Measurements from ENCODE around the gene FZD1. TPM values are rescaled to one million over a fixed set of nuclear protein-coding genes. Genes with fewer than 3 reads are reported as not detected.

Gene FZD1
- polyA plus RNA-seq, 1 donor from 2014 or later: 2.9 TPM

- Histone ChIP-seq H4K20me1 (ENCODE audit: insufficient read depth) (no peaks in the 10 kb centered on the region), H3K9me3 (ENCODE audit: low read length) (no peaks in the 10 kb centered on the region), H3K36me3 (ENCODE audit: insufficient read depth, low read length) (no peaks in the 10 kb centered on the region), H3F3A (ENCODE audit: insufficient read depth, low read length, poor library complexity, severe bottlenecking) (no peaks in the 10 kb centered on the region), H3K4me2 (ENCODE audit: low read length) (peak overlapping the region; percentile 29), H3K9me2 (ENCODE audit: insufficient read depth, low read length) (no peaks in the 10 kb centered on the region), H3K27me3 (ENCODE audit: insufficient read depth, low read depth, low read length) (no peaks in the 10 kb centered on the region), H2AFZ (ENCODE audit: low read depth, low read length) (no peak overlapping the region), H3K4me3 (ENCODE audit: low read length) (no peak overlapping the region), H3K9ac (ENCODE audit: low read length) (no peak overlapping the region), H3K27ac (ENCODE audit: low read length) (no peak overlapping the region), H3K79me2 (replicated peaks; ENCODE audit: insufficient read depth, low read length) (no peaks in the 10 kb centered on the region)
- TF ChIP-seq EZH2 (IDR thresholded peaks at IDR 0.05; ENCODE audit: borderline replicate concordance, insufficient read depth, low read length, poor library complexity, severe bottlenecking) (no peak), TAF1 (IDR thresholded peaks at IDR 0.05; ENCODE audit: low read depth) (no peak), REST (IDR thresholded peaks at IDR 0.05; ENCODE audit: borderline replicate concordance) (no peak), MXI1 (conservative IDR thresholded peaks at IDR 0.05; ENCODE audit: poor library complexity, severe bottlenecking) (no peak)
Observed at GRCh38 chr7:91293840-91294239, 29.6 kb downstream of the FZD1 start.

GRCh38 chr7:91294639-91295220 is 30.5 kb downstream of the FZD1 start:
- peak overlapping the region; percentile 29 for H3K4me2 ChIP-seq (ENCODE audit: low read length)
- no peaks in the 10 kb centered on the region for H3F3A ChIP-seq (ENCODE audit: insufficient read depth, low read length, poor library complexity, severe bottlenecking)
- peak overlapping the region; percentile 40 for H3K27ac ChIP-seq (ENCODE audit: low read length)
- H4K20me1 ChIP-seq (ENCODE audit: insufficient read depth): no peaks in the 10 kb centered on the region
- H2AFZ ChIP-seq (ENCODE audit: low read depth, low read length): no peak overlapping the region
- H3K27me3 ChIP-seq (ENCODE audit: insufficient read depth, low read depth, low read length): no peaks in the 10 kb centered on the region
- no peaks in the 10 kb centered on the region for H3K9me3 ChIP-seq (ENCODE audit: low read length)
- no peaks in the 10 kb centered on the region for H3K36me3 ChIP-seq (ENCODE audit: insufficient read depth, low read length)
- peak overlapping the region; percentile 47 for H3K4me3 ChIP-seq (ENCODE audit: low read length)
- TF ChIP-seq RAD21 (conservative IDR thresholded peaks at IDR 0.05): no peak
- peak; percentile 15 for TF ChIP-seq POLR2AphosphoS5 (IDR thresholded peaks at IDR 0.05)
- no peak overlapping the region for H3K9ac ChIP-seq (ENCODE audit: low read length)
- no peaks in the 10 kb centered on the region for H3K79me2 ChIP-seq (replicated peaks; ENCODE audit: insufficient read depth, low read length)
- H3K9me2 ChIP-seq (ENCODE audit: insufficient read depth, low read length): no peaks in the 10 kb centered on the region

GRCh38 chr7:91295576-91295975 is 31.3 kb downstream of the FZD1 start:
- H3K27me3 ChIP-seq (ENCODE audit: insufficient read depth, low read depth, low read length): no peaks in the 10 kb centered on the region
- H3K9ac ChIP-seq (ENCODE audit: low read length): no peak overlapping the region
- H3K9me3 ChIP-seq (ENCODE audit: low read length): no peaks in the 10 kb centered on the region
- H4K20me1 ChIP-seq (ENCODE audit: insufficient read depth): no peaks in the 10 kb centered on the region
- no peaks in the 10 kb centered on the region for H3K79me2 ChIP-seq (replicated peaks; ENCODE audit: insufficient read depth, low read length)
- peak overlapping the region; percentile 36 for H3K27ac ChIP-seq (ENCODE audit: low read length)
- no peak overlapping the region for H3K4me2 ChIP-seq (ENCODE audit: low read length)
- no peaks in the 10 kb centered on the region for H3K9me2 ChIP-seq (ENCODE audit: insufficient read depth, low read length)
- H3F3A ChIP-seq (ENCODE audit: insufficient read depth, low read length, poor library complexity, severe bottlenecking): no peaks in the 10 kb centered on the region
- H2AFZ ChIP-seq (ENCODE audit: low read depth, low read length): no peak overlapping the region
- no peaks in the 10 kb centered on the region for H3K36me3 ChIP-seq (ENCODE audit: insufficient read depth, low read length)
- peak overlapping the region; percentile 47 for H3K4me3 ChIP-seq (ENCODE audit: low read length)
- TF ChIP-seq POLR2AphosphoS5 (IDR thresholded peaks at IDR 0.05) (peak; percentile 70), EP300 (conservative IDR thresholded peaks at IDR 0.05; ENCODE audit: poor library complexity, severe bottlenecking) (no peak), EZH2 (IDR thresholded peaks at IDR 0.05; ENCODE audit: borderline replicate concordance, insufficient read depth, low read length, poor library complexity, severe bottlenecking) (no peak), MXI1 (conservative IDR thresholded peaks at IDR 0.05; ENCODE audit: poor library complexity, severe bottlenecking) (no peak), TAF1 (IDR thresholded peaks at IDR 0.05; ENCODE audit: low read depth) (no peak)

All from neural cell (in vitro differentiated cells).